ENCODE measurements around the gene GPR132. TPM values are rescaled to one million over a fixed set of nuclear protein-coding genes. Genes with fewer than 3 reads are reported as not detected.

Gene GPR132, protein sequence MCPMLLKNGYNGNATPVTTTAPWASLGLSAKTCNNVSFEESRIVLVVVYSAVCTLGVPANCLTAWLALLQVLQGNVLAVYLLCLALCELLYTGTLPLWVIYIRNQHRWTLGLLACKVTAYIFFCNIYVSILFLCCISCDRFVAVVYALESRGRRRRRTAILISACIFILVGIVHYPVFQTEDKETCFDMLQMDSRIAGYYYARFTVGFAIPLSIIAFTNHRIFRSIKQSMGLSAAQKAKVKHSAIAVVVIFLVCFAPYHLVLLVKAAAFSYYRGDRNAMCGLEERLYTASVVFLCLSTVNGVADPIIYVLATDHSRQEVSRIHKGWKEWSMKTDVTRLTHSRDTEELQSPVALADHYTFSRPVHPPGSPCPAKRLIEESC
- total RNA-seq, result 10 to 100 TPM; 45.0 to 46.9 TPM

DNA sequence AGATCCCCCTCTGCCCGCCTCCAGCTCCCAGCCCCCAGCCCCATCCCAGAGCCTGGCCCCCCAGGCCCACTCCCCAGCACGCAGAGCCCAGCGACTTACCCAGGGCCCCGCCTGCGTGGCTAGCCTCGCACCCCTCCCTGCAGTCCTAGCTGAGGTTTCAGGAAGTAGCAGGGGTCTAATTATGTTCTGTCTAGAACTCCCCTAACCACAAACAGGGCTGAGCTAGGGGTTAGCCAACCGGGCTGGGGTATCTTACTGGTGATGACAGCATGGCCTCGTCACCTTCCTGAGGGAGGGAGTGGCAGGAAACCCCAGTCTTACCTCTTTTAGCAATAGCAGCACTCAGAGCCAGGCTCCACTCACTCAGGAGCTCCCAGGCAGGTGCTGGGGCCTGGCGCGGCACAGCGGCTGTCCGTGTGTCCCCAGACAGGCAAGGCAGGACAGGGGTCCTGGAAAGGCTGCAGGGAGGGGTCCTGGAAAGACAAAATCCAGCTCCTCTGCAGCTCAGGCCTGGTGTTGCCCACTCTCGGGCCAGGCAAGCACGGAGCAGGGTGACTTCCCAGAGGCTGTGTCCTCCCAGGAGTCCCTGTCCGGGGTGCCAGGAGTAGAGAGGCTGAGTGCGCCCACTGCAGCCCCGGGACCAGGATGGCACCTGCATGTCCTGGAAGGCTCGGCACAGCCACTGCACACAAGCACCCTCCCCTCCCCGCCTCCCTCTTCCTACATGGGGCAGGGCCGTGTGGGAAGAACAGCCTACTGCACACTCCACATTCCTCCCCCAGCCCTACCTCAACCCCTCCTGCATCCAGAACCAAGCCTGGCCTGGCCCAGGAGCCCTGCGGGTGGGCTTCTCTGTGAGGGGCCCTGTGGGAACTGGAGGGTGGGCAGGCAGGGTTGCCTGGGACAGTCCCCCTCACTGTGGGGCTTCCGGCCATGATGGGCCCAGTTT, at the start of gene GPR132:
TSS of gene GPR132 (minus strand) at position 151 of the 949 bp plus-strand sequence. CDS start 10,010 bp downstream, outside the sequence.

DNA sequence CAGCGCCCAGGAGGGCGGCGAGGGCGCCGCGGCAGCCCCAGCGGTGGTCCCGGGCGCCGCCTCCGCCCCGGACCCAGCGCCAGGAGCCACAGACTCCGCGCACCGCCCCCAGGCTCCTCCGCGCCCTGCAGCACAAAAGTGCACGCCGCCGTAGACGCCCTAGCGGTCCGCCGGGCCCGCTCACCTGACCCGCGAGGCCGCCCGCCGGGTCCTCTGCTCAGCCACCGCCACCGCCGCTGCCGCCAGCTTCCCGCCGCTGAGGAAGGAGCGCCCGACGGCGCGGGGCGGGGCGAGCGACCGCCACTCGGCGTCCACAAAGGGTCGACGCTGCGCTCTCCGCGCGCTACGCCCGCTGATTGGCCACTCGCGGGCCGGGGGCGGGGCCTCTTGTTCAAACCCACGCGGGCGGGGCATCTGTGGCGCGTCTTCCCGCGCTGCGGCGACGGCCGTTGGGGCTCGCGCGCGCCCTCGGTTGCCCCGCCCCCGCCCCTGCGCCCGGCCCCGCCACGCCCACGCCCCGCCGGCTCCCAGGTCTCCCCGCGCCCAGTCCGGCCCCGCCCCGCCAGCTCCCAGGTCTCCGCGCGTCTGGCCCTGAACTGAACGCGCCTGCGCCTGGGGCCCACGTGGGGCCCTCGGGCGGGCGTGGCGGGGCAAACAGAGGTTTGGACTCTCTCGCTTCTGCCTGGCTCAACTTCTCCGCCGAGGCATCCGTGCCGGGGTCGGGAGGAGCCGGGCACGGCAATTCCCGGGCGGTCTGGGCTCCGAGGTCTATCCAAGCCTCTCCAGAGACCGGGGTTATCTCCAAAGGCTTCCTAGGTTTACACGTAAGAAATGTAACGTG, 44.2 kb downstream of the GPR132 start, which contains the start of gene CDCA4:
TSS of gene CDCA4 (minus strand) at position 269 of the 841 bp plus-strand sequence. CDS start 9,154 bp downstream, outside the sequence.

Other genes with a start within 250 kb of the GPR132 start
- gene CEP170B, start 200.2 kb downstream of the GPR132 start, total RNA-seq, result 1 to 10 TPM; 4.7 to 4.9 TPM
- gene PLD4, start 140.6 kb downstream of the GPR132 start, total RNA-seq, result not detected
- gene AHNAK2, start 87.1 kb downstream of the GPR132 start, total RNA-seq, result under 1 TPM in 1 of 2 experiments, not detected in 1; 0.07 TPM
- gene CLBA1, start 79.6 kb downstream of the GPR132 start, total RNA-seq, result under 1 TPM; 0.43 to 0.48 TPM
- 10 to 100 TPM; 39.9 to 42.4 TPM for gene CDCA4, start 44.3 kb downstream of the GPR132 start, total RNA-seq
- gene JAG2, start 103.3 kb upstream of the GPR132 start, total RNA-seq, result 1 to 10 TPM; 6.2 to 6.9 TPM
- 10 to 100 TPM; 39.1 to 42.4 TPM for gene NUDT14, start 115.9 kb upstream of the GPR132 start, total RNA-seq
- gene BTBD6, start 183.1 kb upstream of the GPR132 start, total RNA-seq, result 10 to 100 TPM; 43.6 to 44.5 TPM
- 10 to 100 TPM; 40.5 to 42.2 TPM for gene BRF1, start 235.6 kb upstream of the GPR132 start, total RNA-seq
- 10 to 100 TPM; 44.1 to 47.4 TPM for gene PACS2, start 249.3 kb upstream of the GPR132 start, total RNA-seq

Measured in activated naive CD4-positive, alpha-beta T cell treated with anti-CD3 and anti-CD28 coated beads, Interleukin-2, amount 10 ng/mL, durations not matched to agents 5 hours and 36 hours (primary cell).